Measurements from ENCODE around the gene MCM3AP.
"Not testable (repeated sequence)": the region's sequence is repeated elsewhere in the genome, so short reads cannot be mapped to it uniquely, and the experiment has no call there.

The MCM3AP gene

GRCh38 chr21:46316708-46317324 is 31.4 kb upstream of the MCM3AP start:
- Histone ChIP-seq H3K27ac (no peak overlapping the region), H3K27me3 (replicated peaks) (no peaks in the 10 kb centered on the region), H3K4me3 (ENCODE audit: low read depth, low read length) (no peak overlapping the region), H3K36me3 (replicated peaks) (no peaks in the 10 kb centered on the region)
- no peak for TF ChIP-seq CTCF (IDR thresholded peaks at IDR 0.05; ENCODE audit: low read depth, low read length, missing control alignments)
- no peak for DNase-seq
- in situ Hi-C loops (cut with HindIII; ENCODE audit: low pct_ligation_motif_present, low sequenced_read_pairs), result no loop called here

GRCh38 chr21:46314441-46315020 is 29.1 kb upstream of the MCM3AP start:
- Histone ChIP-seq H3K4me3 (ENCODE audit: low read depth, low read length) (no peak overlapping the region), H3K36me3 (replicated peaks) (no peaks in the 10 kb centered on the region), H3K27me3 (replicated peaks) (no peaks in the 10 kb centered on the region), H3K27ac (no peak overlapping the region)
- peak; percentile 1 for TF ChIP-seq CTCF (IDR thresholded peaks at IDR 0.05; ENCODE audit: low read depth, low read length, missing control alignments)
- no peak for DNase-seq
- in situ Hi-C loops (cut with HindIII; ENCODE audit: low pct_ligation_motif_present, low sequenced_read_pairs), result no loop called here

GRCh38 chr21:46312949-46313348 is 27.5 kb upstream of the MCM3AP start:
- in situ Hi-C loops (cut with HindIII; ENCODE audit: low pct_ligation_motif_present, low sequenced_read_pairs), result no loop called here

GRCh38 chr21:46311568-46311967 is 26.2 kb upstream of the MCM3AP start:
- Histone ChIP-seq H3K4me3 (ENCODE audit: low read depth, low read length) (no peak overlapping the region), H3K27me3 (replicated peaks) (no peaks in the 10 kb centered on the region), H3K27ac (no peak overlapping the region), H3K36me3 (replicated peaks) (peaks cover 2% of the 10 kb centered on the region)
- in situ Hi-C loops (cut with HindIII; ENCODE audit: low pct_ligation_motif_present, low sequenced_read_pairs), result no loop called here
- DNase-seq, result no peak
- TF ChIP-seq CTCF (IDR thresholded peaks at IDR 0.05; ENCODE audit: low read depth, low read length, missing control alignments), result no peak

More at GRCh38 chr21:46312949-46313348, 27.5 kb upstream of the MCM3AP start:
- DNase-seq, result no peak
- H3K36me3 ChIP-seq (replicated peaks), result peaks cover 2% of the 10 kb centered on the region
- no peak overlapping the region for H3K4me3 ChIP-seq (ENCODE audit: low read depth, low read length)
- TF ChIP-seq CTCF (IDR thresholded peaks at IDR 0.05; ENCODE audit: low read depth, low read length, missing control alignments), result no peak
- no peak overlapping the region for H3K27ac ChIP-seq
- H3K27me3 ChIP-seq (replicated peaks), result no peaks in the 10 kb centered on the region

GRCh38 chr21:46310260-46310659 is 24.8 kb upstream of the MCM3AP start:
- DNase-seq; in situ Hi-C loops (cut with HindIII; ENCODE audit: low pct_ligation_motif_present, low sequenced_read_pairs); H3K4me3 ChIP-seq (ENCODE audit: low read depth, low read length); H3K27me3 ChIP-seq (replicated peaks); H3K36me3 ChIP-seq (replicated peaks); H3K27ac ChIP-seq: not testable (repeated sequence)

GRCh38 chr21:46308431-46308830 is 23.0 kb upstream of the MCM3AP start:
- in situ Hi-C loops (cut with HindIII; ENCODE audit: low pct_ligation_motif_present, low sequenced_read_pairs), result no loop called here
- no peak overlapping the region for H3K27ac ChIP-seq
- no peak for DNase-seq
- no peak overlapping the region for H3K4me3 ChIP-seq (ENCODE audit: low read depth, low read length)
- TF ChIP-seq CTCF (IDR thresholded peaks at IDR 0.05; ENCODE audit: low read depth, low read length, missing control alignments), result no peak
- no peaks in the 10 kb centered on the region for H3K27me3 ChIP-seq (replicated peaks)
- peaks cover 8% of the 10 kb centered on the region for H3K36me3 ChIP-seq (replicated peaks)
